H1 (cell line): ENCODE results near the gene DGKI. TPM values are rescaled to one million over a fixed set of nuclear protein-coding genes. Genes with fewer than 3 reads are reported as not detected.

Experiments
- CTCF ChIA-PET: fragments of 300-600 bp; sonication (Branson Sonifier 250); formaldehyde crosslinking; loops from one replicate; lab custom pipeline; 2021; ENCODE audit not compliant: partially characterized antibody; lab: Charles Lee
- POLR2A ChIA-PET: fragments of 300-600 bp; sonication (Branson Sonifier 250); formaldehyde crosslinking; loops from one replicate; lab custom pipeline; 2021; ENCODE audit warnings: inconsistent platforms; ENCODE audit not compliant: partially characterized antibody; lab: Charles Lee
- DNase-seq, 2 experiments: peaks; one replicate each; pipeline versions ENCODE4 v3.0.0 to v3.0.0-alpha.2; 2010 to 2022; ENCODE audit warnings: low spot score in 2 of 2, low read depth in 1 of 2, mixed read lengths in 1 of 2
- FAIRE-seq: peaks from 2 replicates; lab custom pipeline; 2011; peaks lifted over from hg19 to GRCh38; lab: Jason Lieb, UNC
- H2AFZ ChIP-seq: 2 replicates; pipeline ENCODE4 v1.8.1; 2012; ENCODE audit warnings: low read length, inconsistent platforms
- H2AK5ac ChIP-seq: 2 replicates; pipeline ENCODE4 v1.6.1; 2013; ENCODE audit warnings: low read depth, low read length
- H2BK120ac ChIP-seq: replicated peaks from 2 replicates; pipeline ENCODE3; 2013; ENCODE audit warnings: low read depth, low read length, inconsistent platforms
- H2BK12ac ChIP-seq: 2 replicates; pipeline ENCODE4 v1.6.1; 2013; ENCODE audit warnings: low read depth, low read length
- H2BK15ac ChIP-seq: 2 replicates; pipeline ENCODE4 v1.6.1; 2013; ENCODE audit warnings: low read length
- H2BK20ac ChIP-seq: 2 replicates; pipeline ENCODE4 v1.6.1; 2013; ENCODE audit warnings: low read length
- H2BK5ac ChIP-seq: 2 replicates; pipeline ENCODE4 v1.6.1; 2013; ENCODE audit warnings: low read depth, low read length
- H3K14ac ChIP-seq: 2 replicates; pipeline ENCODE4 v1.6.1; 2013; ENCODE audit warnings: inconsistent platforms; ENCODE audit not compliant: insufficient read length
- H3K18ac ChIP-seq: 2 replicates; pipeline ENCODE4 v1.6.1; 2013; ENCODE audit warnings: low read length; ENCODE audit errors: extremely low read depth
- H3K23ac ChIP-seq: 2 replicates; pipeline ENCODE4 v1.6.1; 2013; ENCODE audit warnings: inconsistent platforms; ENCODE audit not compliant: insufficient read length
- H3K23me2 ChIP-seq: 2 replicates; pipeline ENCODE4 v1.6.1; 2013; ENCODE audit warnings: low read depth, low read length
- H3K27ac ChIP-seq: 2 replicates; pipeline ENCODE4 v1.6.1; 2011; ENCODE audit warnings: low read depth, low read length, inconsistent platforms
- H3K27me3 ChIP-seq, 4 experiments: replicated peaks in 1 of 4; 1 replicate in 1 of 4; 2 replicates in 3 of 4; pipeline versions ENCODE4 v1.6.1 to v1.8.1; 2011 to 2013; ENCODE audit warnings: low read length in 3 of 4, mild to moderate bottlenecking in 3 of 4, inconsistent platforms in 2 of 4, mixed read lengths in 2 of 4, moderate library complexity in 1 of 4; ENCODE audit not compliant: control insufficient read depth in 3 of 4, insufficient read depth in 3 of 4; ENCODE audit errors: extremely low read depth in 1 of 4
- H3K36me3 ChIP-seq, 4 experiments: 2 replicates each; pipeline versions ENCODE4 v1.6.1 to v1.8.1; 2011 to 2013; ENCODE audit warnings: mild to moderate bottlenecking in 4 of 4, low read length in 3 of 4, moderate library complexity in 2 of 4, control low read depth in 1 of 4, inconsistent platforms in 1 of 4; ENCODE audit not compliant: insufficient read depth in 4 of 4, control insufficient read depth in 2 of 4
- H3K4ac ChIP-seq: replicated peaks from 2 replicates; pipeline ENCODE3; 2013; ENCODE audit warnings: low read length, low read depth, mixed read lengths, inconsistent platforms; ENCODE audit not compliant: insufficient read length
- H3K4me1 ChIP-seq, 4 experiments: replicated peaks in 1 of 4; 1 replicate in 1 of 4; 2 replicates in 3 of 4; pipeline versions ENCODE4 v1.6.1 to v1.8.1; 2011 to 2013; ENCODE audit warnings: low read length in 3 of 4, inconsistent platforms in 2 of 4, mixed read lengths in 1 of 4; ENCODE audit not compliant: insufficient read depth in 4 of 4, control insufficient read depth in 3 of 4
- H3K4me2 ChIP-seq, 2 experiments: 2 replicates each; pipeline versions ENCODE4 v1.6.1 to v1.8.1; 2011 to 2013; ENCODE audit warnings: low read depth in 2 of 2, low read length in 2 of 2, control low read depth in 1 of 2, inconsistent platforms in 1 of 2, mild to moderate bottlenecking in 1 of 2; ENCODE audit not compliant: insufficient read depth in 1 of 2
- H3K4me3 ChIP-seq, 4 experiments: fragments of 200-600, 300-600 bp in 1 of 4; sonication (generic), shearing (Covaris generic), sonication (Bioruptor Twin) in 1 of 4; 2 replicates each; pipeline versions ENCODE4 v1.5.1 to v1.8.1; 2011 to 2016; ENCODE audit warnings: low read length in 4 of 4, low read depth in 3 of 4, control low read depth in 2 of 4, inconsistent platforms in 2 of 4, mild to moderate bottlenecking in 2 of 4, mixed read lengths in 1 of 4, moderate library complexity in 1 of 4; ENCODE audit not compliant: insufficient read depth in 2 of 4; ENCODE audit errors: extremely low read depth in 1 of 4
- H3K56ac ChIP-seq: replicated peaks from 2 replicates; pipeline ENCODE3; 2013; ENCODE audit warnings: low read depth, mild to moderate bottlenecking, mixed read lengths, low read length, inconsistent platforms; ENCODE audit not compliant: insufficient read length
- H3K79me1 ChIP-seq: 2 replicates; pipeline ENCODE4 v1.6.1; 2013; ENCODE audit warnings: low read depth, low read length, control low read depth
- H3K79me2 ChIP-seq, 2 experiments: 2 replicates each; pipeline versions ENCODE4 v1.6.1 to v1.8.1; 2012 to 2013; ENCODE audit warnings: low read length in 2 of 2, mild to moderate bottlenecking in 2 of 2, inconsistent platforms in 1 of 2; ENCODE audit not compliant: insufficient read depth in 2 of 2, control insufficient read depth in 1 of 2
- H3K9ac ChIP-seq, 4 experiments: replicated peaks in 1 of 4; 1 replicate in 1 of 4; 2 replicates in 3 of 4; pipeline versions ENCODE4 v1.6.1 to v1.8.1; 2011 to 2013; ENCODE audit warnings: low read depth in 3 of 4, low read length in 3 of 4, control low read depth in 2 of 4, mild to moderate bottlenecking in 2 of 4, moderate library complexity in 2 of 4, inconsistent platforms in 1 of 4; ENCODE audit errors: extremely low read depth in 1 of 4
- H3K9me3 ChIP-seq, 2 experiments: 2 replicates each; pipeline versions ENCODE4 v1.6.1 to v1.8.1; 2012 to 2013; ENCODE audit warnings: mild to moderate bottlenecking in 2 of 2, moderate library complexity in 2 of 2, control low read depth in 1 of 2, inconsistent platforms in 1 of 2, low read depth in 1 of 2, low read length in 1 of 2, mixed read lengths in 1 of 2; ENCODE audit not compliant: insufficient read depth in 2 of 2
- H4K20me1 ChIP-seq, 2 experiments: replicated peaks in 1 of 2; 2 replicates each; pipeline versions ENCODE3 to v1.8.1; 2011 to 2013; ENCODE audit warnings: inconsistent platforms in 2 of 2, low read length in 2 of 2, mild to moderate bottlenecking in 1 of 2; ENCODE audit not compliant: insufficient read depth in 2 of 2, control insufficient read depth in 1 of 2
- H4K5ac ChIP-seq: 2 replicates; pipeline ENCODE4 v1.6.1; 2013; ENCODE audit warnings: low read length, low read depth, mixed read lengths, inconsistent platforms; ENCODE audit not compliant: insufficient read length
- H4K8ac ChIP-seq: 2 replicates; pipeline ENCODE4 v1.8.0; 2013; ENCODE audit warnings: mild to moderate bottlenecking, moderate library complexity, low read length, inconsistent platforms; ENCODE audit not compliant: insufficient read depth; ENCODE audit errors: extremely low read depth
- H4K91ac ChIP-seq: replicated peaks from 2 replicates; pipeline ENCODE3; 2013; ENCODE audit warnings: low read length, mixed read lengths, inconsistent platforms; ENCODE audit not compliant: insufficient read length
- BACH1 ChIP-seq: IDR thresholded peaks from 2 replicates; pipeline ENCODE4 v1.6.1; 2012; ENCODE audit warnings: low read length, improper control_type of control experiment
- CHD1 ChIP-seq: IDR thresholded peaks from 2 replicates; pipeline ENCODE4 v1.6.1; 2012; ENCODE audit warnings: low read depth, low read length, improper control_type of control experiment
- EP300 ChIP-seq, 2 experiments: IDR thresholded peaks; 1 replicate in 1 of 2; 2 replicates in 1 of 2; pipeline ENCODE4 v1.6.1; 2011 to 2012; ENCODE audit warnings: low read depth in 2 of 2, low read length in 2 of 2, mild to moderate bottlenecking in 2 of 2, borderline replicate concordance in 1 of 2, inconsistent platforms in 1 of 2, moderate library complexity in 1 of 2
- HDAC6 ChIP-seq: IDR thresholded peaks from one replicate; pipeline ENCODE4 v1.7.1; 2012; ENCODE audit warnings: low read depth, mild to moderate bottlenecking, inconsistent platforms, low read length, moderate library complexity
- KDM4A ChIP-seq: IDR thresholded peaks from one replicate; pipeline ENCODE4 v1.7.1; 2012; ENCODE audit warnings: low read depth, mild to moderate bottlenecking, moderate library complexity, low read length, inconsistent platforms; ENCODE audit not compliant: severe bottlenecking
- KDM5A ChIP-seq: fragments of 200-600 bp; IDR thresholded peaks from 2 replicates; pipeline ENCODE4 v1.7.1; 2012; ENCODE audit warnings: mild to moderate bottlenecking, low read length, inconsistent platforms, mixed read lengths
- NRF1 ChIP-seq: IDR thresholded peaks from 2 replicates; pipeline ENCODE4 v1.6.1; 2011; ENCODE audit warnings: mild to moderate bottlenecking, low read depth, low read length, improper control_type of control experiment
- PHF8 ChIP-seq: fragments of 200-600 bp; sonication (generic); conservative IDR thresholded peaks from 2 replicates; pipeline ENCODE4 v1.7.1; 2012; ENCODE audit warnings: low read depth, mild to moderate bottlenecking, inconsistent platforms, low read length, moderate library complexity
- RNF2 ChIP-seq: fragments of 200-900, 300-1000 bp; sonication (generic); IDR thresholded peaks from 2 replicates; pipeline ENCODE4 v1.7.1; 2016; ENCODE audit warnings: borderline replicate concordance, low read depth, mild to moderate bottlenecking, antibody characterized with exemption, low read length; ENCODE audit not compliant: poor library complexity, severe bottlenecking; ENCODE audit errors: missing control alignments
- RXRA ChIP-seq: IDR thresholded peaks from 2 replicates; pipeline ENCODE4 v1.6.1; 2011; ENCODE audit warnings: low read depth, mild to moderate bottlenecking, low read length, moderate library complexity; ENCODE audit not compliant: insufficient read depth
- SP1 ChIP-seq: IDR thresholded peaks from 2 replicates; pipeline ENCODE4 v1.6.1; 2011; ENCODE audit warnings: low read depth, low read length
- SUZ12 ChIP-seq: fragments of 200-600 bp; sonication (generic); IDR thresholded peaks from 2 replicates; pipeline ENCODE4 v1.6.1; 2012; ENCODE audit warnings: mild to moderate bottlenecking, inconsistent platforms, low read length, moderate library complexity, mixed read lengths
- TAF7 ChIP-seq: optimal IDR thresholded peaks from 2 replicates; pipeline ENCODE3; 2011; ENCODE audit warnings: low read depth, mild to moderate bottlenecking, inconsistent platforms, low read length, moderate library complexity, borderline replicate concordance
- WGBS, 2 experiments: shearing (Covaris generic) in 1 of 2; methylation state at CpG; one replicate each; pipeline versions ENCODE4 v1.1.6 to v1.1.7; 2013 to 2015; ENCODE audit warnings: low lambda C conversion rate in 2 of 2, mixed read lengths in 2 of 2, inconsistent platforms in 1 of 2, low coverage in 1 of 2, missing lambda C conversion rate in 1 of 2; ENCODE audit not compliant: insufficient replicate concordance in 2 of 2, insufficient coverage in 1 of 2, insufficient read length in 1 of 2; ENCODE audit errors: extremely low coverage in 1 of 2, missing lambda C conversion rate in 1 of 2; 5-methylcytosine and 5-hydroxymethylcytosine counted together
- polyA plus RNA-seq, 7 experiments: library from polyadenylated mRNA; depleted of rRNA in 3 of 7; stranded (reverse) in 5 of 7; unstranded in 2 of 7; fragments of >200 nt in 5 of 7; fragments of 200-250 nt in 2 of 7; gene quantifications; 1 replicate in 5 of 7; 2 replicates in 1 of 7; 4 replicates in 1 of 7; pipeline versions ENCODE4 v1.2.1 to v1.2.3, GENCODE V29; 2011 to 2013; ENCODE audit warnings: missing spikeins in 2 of 7, mixed read lengths in 2 of 7
- total RNA-seq: library from RNA; stranded (reverse); fragmentation: NEBNext Ultra II Directional; extraction: Animal tissue kit (Norgen Biotek cat#: 25700); gene quantifications from 2 replicates; pipeline ENCODE4 v1.2.1, GENCODE V29; 2021

Gene DGKI
- total and polyA plus RNA-seq, 2 of the 8 experiments (the other 6 are each of a cell fraction or from before 2014, with no cell fraction given), result 0.20 to 0.71 TPM

GRCh38 chr7:137829337-137829992 is 17.3 kb downstream of the DGKI start:
- Histone ChIP-seq H4K5ac (no peak overlapping the region), H2BK12ac (no peak overlapping the region), H3K27ac (no peak overlapping the region), H3K18ac (no peak overlapping the region), H2BK20ac (no peak overlapping the region), H3K4me2 (no peak overlapping the region), H3K9ac (no peak overlapping the region), H3K23ac (no peak overlapping the region), H3K23me2 (peaks cover 3% of the 10 kb centered on the region; the same call in 1 of the 2 replicates), H3K79me2 (no peaks in the 10 kb centered on the region), H3K14ac (no peak overlapping the region), H2AFZ (no peak overlapping the region), H3K9me3 (peaks cover 26 to 27% of the 10 kb centered on the region in 2 experiments), H2BK5ac (no peak overlapping the region), H3K4ac (no peak overlapping the region), H3K56ac (no peak overlapping the region), H3K4me3 (no peak overlapping the region), H2BK15ac (no peak overlapping the region), H4K91ac (no peak overlapping the region), H4K8ac (no peak overlapping the region), H2AK5ac (no peak overlapping the region), H3K4me1 (no peaks in the 10 kb centered on the region), H2BK120ac (no peak overlapping the region), H4K20me1 (no peaks in the 10 kb centered on the region), H3K36me3 (peaks cover 0 to 6% (median 0%) of the 10 kb centered on the region in 4 experiments; a peak in 3 of 8 replicates), H3K27me3 (no peaks in the 10 kb centered on the region), H3K79me1 (no peaks in the 10 kb centered on the region)
- POLR2A ChIA-PET, result no interaction called here
- CTCF ChIA-PET, result interaction anchor here (1.0 to 1.6 kb wide), 4 partner anchors 14 to 985 kb away, joined by 3 to 4 read pairs (median 4); no protein-coding TSS in a partner anchor
- WGBS, 2 experiments, result 89% methylated on average over 7 of the region's 7 CpGs; no CpG with 5 or more reads in 1 of the 2 experiments
- no peak for FAIRE-seq
- DNase-seq, result no peak
- no peak for TF ChIP-seq EP300 (IDR thresholded peaks at IDR 0.05; ENCODE audit: borderline replicate concordance in 1 of 2, low read depth in 2 of 2, low read length in 2 of 2)
- TF ChIP-seq NRF1, result no peak
- TF ChIP-seq KDM5A, result no peak
- no peak for TF ChIP-seq CHD1
- no peak for TF ChIP-seq PHF8
- no peak for TF ChIP-seq RNF2
- no peak for TF ChIP-seq BACH1
- TF ChIP-seq HDAC6, result no peak
- no peak for TF ChIP-seq SP1
- no peak for TF ChIP-seq KDM4A
- no peak for TF ChIP-seq SUZ12
- no peak for TF ChIP-seq RXRA
- TF ChIP-seq TAF7, result no peak
